Measurements from ENCODE around the gene EMID1. TPM values are rescaled to one million over a fixed set of nuclear protein-coding genes. Genes with fewer than 3 reads are reported as not detected.

The EMID1 gene
- total RNA-seq, 2 experiments from 2014 or later: not detected

DNA sequence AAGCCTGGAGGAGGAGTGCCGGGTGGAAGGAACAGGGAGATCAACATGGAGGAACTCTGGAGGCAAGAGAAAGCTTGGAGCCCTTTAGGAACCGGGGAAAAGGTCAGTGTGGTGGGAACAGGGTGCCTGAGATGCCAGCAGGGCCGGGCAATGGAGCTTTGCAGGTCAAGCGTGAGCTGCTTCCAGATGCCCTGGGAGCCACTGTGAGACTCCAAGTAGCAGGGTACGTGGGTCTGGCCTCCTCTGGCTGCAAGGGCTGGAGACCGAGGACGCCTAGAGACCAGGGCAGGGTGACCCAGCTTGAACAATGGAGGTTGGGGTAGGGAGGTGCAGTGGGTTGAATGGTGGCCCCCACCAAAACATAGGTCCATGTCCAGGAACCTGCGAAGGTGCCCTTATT is 15.6 kb upstream of the EMID1 start:
- Histone ChIP-seq H2AFZ (ENCODE audit: low read length) (no peak overlapping the region), H3K4me2 (ENCODE audit: low read length) (no peak overlapping the region), H4K20me1 (ENCODE audit: insufficient read depth, low read length) (no peaks in the 10 kb centered on the region), H3K9me2 (ENCODE audit: insufficient read depth, low read length) (no peaks in the 10 kb centered on the region), H3K79me2 (ENCODE audit: insufficient read depth, low read depth, low read length) (no peaks in the 10 kb centered on the region), H3K4me3 (ENCODE audit: low read depth, low read length, poor library complexity, severe bottlenecking) (no peak overlapping the region), H3K4me1 (ENCODE audit: insufficient read depth, low read length, poor library complexity, severe bottlenecking) (no peaks in the 10 kb centered on the region), H3K9me3 (ENCODE audit: low read length) (no peaks in the 10 kb centered on the region), H3K27ac (ENCODE audit: low read depth, low read length, poor library complexity, severe bottlenecking) (no peak overlapping the region), H3K36me3 (ENCODE audit: insufficient read depth, low read length) (no peaks in the 10 kb centered on the region)
- CTCF ChIA-PET (ENCODE audit: unreplicated experiment): no interaction called here
- POLR2A ChIA-PET: interaction anchor here (1.0 kb wide), 1 partner anchor 30 kb away, joined by 3 read pairs; no protein-coding TSS in a partner anchor
- no TSS peak for BruUV-seq (replicated peaks)
- DNase-seq (ENCODE audit: low spot score): no peak
- intact Hi-C loops (cut with micrococcal nuclease; ENCODE audit: unreplicated experiment): no loop called here
- TF ChIP-seq, protein P1, sequence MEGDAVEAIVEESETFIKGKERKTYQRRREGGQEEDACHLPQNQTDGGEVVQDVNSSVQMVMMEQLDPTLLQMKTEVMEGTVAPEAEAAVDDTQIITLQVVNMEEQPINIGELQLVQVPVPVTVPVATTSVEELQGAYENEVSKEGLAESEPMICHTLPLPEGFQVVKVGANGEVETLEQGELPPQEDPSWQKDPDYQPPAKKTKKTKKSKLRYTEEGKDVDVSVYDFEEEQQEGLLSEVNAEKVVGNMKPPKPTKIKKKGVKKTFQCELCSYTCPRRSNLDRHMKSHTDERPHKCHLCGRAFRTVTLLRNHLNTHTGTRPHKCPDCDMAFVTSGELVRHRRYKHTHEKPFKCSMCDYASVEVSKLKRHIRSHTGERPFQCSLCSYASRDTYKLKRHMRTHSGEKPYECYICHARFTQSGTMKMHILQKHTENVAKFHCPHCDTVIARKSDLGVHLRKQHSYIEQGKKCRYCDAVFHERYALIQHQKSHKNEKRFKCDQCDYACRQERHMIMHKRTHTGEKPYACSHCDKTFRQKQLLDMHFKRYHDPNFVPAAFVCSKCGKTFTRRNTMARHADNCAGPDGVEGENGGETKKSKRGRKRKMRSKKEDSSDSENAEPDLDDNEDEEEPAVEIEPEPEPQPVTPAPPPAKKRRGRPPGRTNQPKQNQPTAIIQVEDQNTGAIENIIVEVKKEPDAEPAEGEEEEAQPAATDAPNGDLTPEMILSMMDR (conservative IDR thresholded peaks at IDR 0.05; ENCODE audit: low read length): no peak
- TF ChIP-seq EZH2phosphoT487 (IDR thresholded peaks at IDR 0.05; ENCODE audit: borderline replicate concordance, low read depth, low read length): no peak

DNA sequence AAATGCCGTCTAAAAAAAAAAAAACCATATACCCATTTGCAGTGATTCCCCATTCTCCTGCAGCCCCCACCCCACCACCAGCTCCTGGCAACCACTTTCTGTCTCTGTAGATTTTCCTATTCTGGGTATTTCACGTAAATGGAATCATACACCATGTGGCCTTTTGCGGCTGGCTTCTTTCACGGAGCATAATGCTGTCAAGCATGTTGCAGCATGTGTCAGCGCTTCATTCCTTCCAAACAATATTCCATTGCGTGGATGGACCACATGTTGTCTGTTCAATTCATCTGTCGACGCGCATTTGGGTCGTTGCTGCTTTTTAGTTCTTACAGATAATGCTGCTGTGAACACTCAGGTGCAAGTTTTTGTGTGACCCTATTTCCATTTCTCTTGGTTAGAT is 14.8 kb upstream of the EMID1 start:
- Histone ChIP-seq H3K27ac (ENCODE audit: low read depth, low read length, poor library complexity, severe bottlenecking) (no peak overlapping the region), H2AFZ (ENCODE audit: low read length) (no peak overlapping the region), H3K4me1 (ENCODE audit: insufficient read depth, low read length, poor library complexity, severe bottlenecking) (no peaks in the 10 kb centered on the region), H3K9me3 (ENCODE audit: low read length) (no peaks in the 10 kb centered on the region), H4K20me1 (ENCODE audit: insufficient read depth, low read length) (no peaks in the 10 kb centered on the region), H3K9me2 (ENCODE audit: insufficient read depth, low read length) (no peaks in the 10 kb centered on the region), H3K79me2 (ENCODE audit: insufficient read depth, low read depth, low read length) (no peaks in the 10 kb centered on the region), H3K36me3 (ENCODE audit: insufficient read depth, low read length) (no peaks in the 10 kb centered on the region), H3K4me2 (ENCODE audit: low read length) (no peak overlapping the region), H3K4me3 (ENCODE audit: low read depth, low read length, poor library complexity, severe bottlenecking) (no peak overlapping the region)
- no TSS peak for BruUV-seq (replicated peaks)
- TF ChIP-seq, protein P1 (conservative IDR thresholded peaks at IDR 0.05; ENCODE audit: low read length): no peak
- TF ChIP-seq EZH2phosphoT487 (IDR thresholded peaks at IDR 0.05; ENCODE audit: borderline replicate concordance, low read depth, low read length): no peak
- intact Hi-C loops (cut with micrococcal nuclease; ENCODE audit: unreplicated experiment): no loop called here
- no peak for DNase-seq (ENCODE audit: low spot score)
- ChIA-PET CTCF (ENCODE audit: unreplicated experiment) (no interaction called here), POLR2A (interaction anchor here (1.0 kb wide), 1 partner anchor 29 kb away, joined by 3 read pairs; no protein-coding TSS in a partner anchor)

GRCh38 chr22:29193021-29193420 is 12.7 kb upstream of the EMID1 start:
- Histone ChIP-seq H3K36me3 (ENCODE audit: insufficient read depth, low read length) (no peaks in the 10 kb centered on the region), H3K27ac (ENCODE audit: low read depth, low read length, poor library complexity, severe bottlenecking) (no peak overlapping the region), H3K4me3 (ENCODE audit: low read depth, low read length, poor library complexity, severe bottlenecking) (no peak overlapping the region), H2AFZ (ENCODE audit: low read length) (no peak overlapping the region), H3K9me2 (ENCODE audit: insufficient read depth, low read length) (no peaks in the 10 kb centered on the region), H3K4me2 (ENCODE audit: low read length) (no peak overlapping the region), H4K20me1 (ENCODE audit: insufficient read depth, low read length) (no peaks in the 10 kb centered on the region), H3K79me2 (ENCODE audit: insufficient read depth, low read depth, low read length) (no peaks in the 10 kb centered on the region), H3K4me1 (ENCODE audit: insufficient read depth, low read length, poor library complexity, severe bottlenecking) (no peaks in the 10 kb centered on the region), H3K9me3 (ENCODE audit: low read length) (no peaks in the 10 kb centered on the region)
- POLR2A ChIA-PET: interaction anchor here (0.6 kb wide), 1 partner anchor 491 kb away, joined by 3 read pairs; no protein-coding TSS in a partner anchor
- TF ChIP-seq, protein P1 (conservative IDR thresholded peaks at IDR 0.05; ENCODE audit: low read length): no peak
- no peak for TF ChIP-seq EZH2phosphoT487 (IDR thresholded peaks at IDR 0.05; ENCODE audit: borderline replicate concordance, low read depth, low read length)
- intact Hi-C loops (cut with micrococcal nuclease; ENCODE audit: unreplicated experiment): no loop called here
- DNase-seq (ENCODE audit: low spot score): no peak
- CTCF ChIA-PET (ENCODE audit: unreplicated experiment): no interaction called here
- no TSS peak for BruUV-seq (replicated peaks)
